Measurements from ENCODE around the gene DRC7. TPM values are rescaled to one million over a fixed set of nuclear protein-coding genes. Genes with fewer than 3 reads are reported as not detected.

DRC7 gene
- total RNA-seq, 2 donors from 2014 or later, result not detected

GRCh38 chr16:57681950-57682728 lies 12.5 kb upstream of the DRC7 start:
- intact Hi-C loops (cut with DNase I), result no loop called here
- H3K9ac ChIP-seq (ENCODE audit: low read depth in 2 of 2, low read length in 2 of 2), result no peak overlapping the region
- DNase-seq, result no peak
- H3K4me1 ChIP-seq, result no peaks in the 10 kb centered on the region
- no peak overlapping the region for H3K4me3 ChIP-seq
- H3K27ac ChIP-seq, result no peak overlapping the region
- no peaks in the 10 kb centered on the region for H3K9me3 ChIP-seq
- no peaks in the 10 kb centered on the region for H3K36me3 ChIP-seq
- TF ChIP-seq CTCF (IDR thresholded peaks at IDR 0.05), result no peak
- no peaks in the 10 kb centered on the region for H3K27me3 ChIP-seq

GRCh38 chr16:57682809-57683635 lies 11.6 kb upstream of the DRC7 start:
- intact Hi-C loops (cut with DNase I), result no loop called here
- H3K36me3 ChIP-seq, result no peaks in the 10 kb centered on the region
- TF ChIP-seq CTCF (IDR thresholded peaks at IDR 0.05), result no peak

GRCh38 chr16:57683636-57684545 lies 10.7 kb upstream of the DRC7 start:
- Histone ChIP-seq H3K4me3 (no peak overlapping the region), H3K27ac (no peak overlapping the region), H3K9me3 (no peaks in the 10 kb centered on the region), H3K9ac (ENCODE audit: low read depth in 2 of 2, low read length in 2 of 2) (no peak overlapping the region), H3K4me1 (no peaks in the 10 kb centered on the region), H3K36me3 (no peaks in the 10 kb centered on the region), H3K27me3 (no peaks in the 10 kb centered on the region)
- DNase-seq, result no peak
- TF ChIP-seq CTCF (IDR thresholded peaks at IDR 0.05), result no peak
- intact Hi-C loops (cut with DNase I), result no loop called here

More at GRCh38 chr16:57682809-57683635, 11.6 kb upstream of the DRC7 start:
- H3K4me1 ChIP-seq, result no peaks in the 10 kb centered on the region
- H3K4me3 ChIP-seq, result no peak overlapping the region
- no peaks in the 10 kb centered on the region for H3K27me3 ChIP-seq
- no peak overlapping the region for H3K9ac ChIP-seq (ENCODE audit: low read depth in 2 of 2, low read length in 2 of 2)
- no peak for DNase-seq
- H3K27ac ChIP-seq, result no peak overlapping the region
- no peaks in the 10 kb centered on the region for H3K9me3 ChIP-seq

- H3K27me3 ChIP-seq, result no peaks in the 10 kb centered on the region
- H3K9ac ChIP-seq (ENCODE audit: low read depth in 2 of 2, low read length in 2 of 2), result no peak overlapping the region
- H3K4me1 ChIP-seq, result no peaks in the 10 kb centered on the region
- H3K4me3 ChIP-seq, result no peak overlapping the region
- H3K36me3 ChIP-seq, result no peaks in the 10 kb centered on the region
- no peak for TF ChIP-seq CTCF (IDR thresholded peaks at IDR 0.05)
- DNase-seq, result no peak
- H3K9me3 ChIP-seq, result no peaks in the 10 kb centered on the region
- intact Hi-C loops (cut with DNase I), result no loop called here
- H3K27ac ChIP-seq, result no peak overlapping the region
Observed at GRCh38 chr16:57684626-57685358, 9.8 kb upstream of the DRC7 start.
